ENCODE measurements around the gene RFFL.
"Not testable (repeated sequence)": the region's sequence is repeated elsewhere in the genome, so short reads cannot be mapped to it uniquely, and the experiment has no call there.

RFFL gene

GRCh38 chr17:35002876-35003551 lies 60.5 kb downstream of the RFFL start:
- no peak for DNase-seq

GRCh38 chr17:35001549-35001948 lies 62.0 kb downstream of the RFFL start:
- no peak for DNase-seq

- not testable (repeated sequence) for DNase-seq
Observed at GRCh38 chr17:35000965-35001364, 62.5 kb downstream of the RFFL start.

GRCh38 chr17:34999456-34999855 lies 64.1 kb downstream of the RFFL start:
- DNase-seq: no peak

- peak; percentile 32 to 78 (median 71) for DNase-seq
Observed at GRCh38 chr17:34998205-34998604, 65.3 kb downstream of the RFFL start.

- DNase-seq: no peak
Observed at GRCh38 chr17:34997355-34997862, 66.1 kb downstream of the RFFL start.

- DNase-seq: no peak
Observed at GRCh38 chr17:34996422-34997285, 66.9 kb downstream of the RFFL start.

- DNase-seq: no peak
Observed at GRCh38 chr17:34993031-34993430, 70.5 kb downstream of the RFFL start.

GRCh38 chr17:34991606-34992005 lies 71.9 kb downstream of the RFFL start:
- no peak for DNase-seq

- no peak for DNase-seq
Observed at GRCh38 chr17:34990921-34991365, 72.6 kb downstream of the RFFL start.

GRCh38 chr17:34989473-34989872 lies 74.0 kb downstream of the RFFL start:
- DNase-seq: no peak

GRCh38 chr17:34988644-34989043 lies 74.9 kb downstream of the RFFL start:
- no peak for DNase-seq

- no peak for DNase-seq
Observed at GRCh38 chr17:34987232-34987631, 76.3 kb downstream of the RFFL start.

GRCh38 chr17:34981538-34982241 lies 81.8 kb downstream of the RFFL start:
- DNase-seq: no peak

- peak in 5 of 6 experiments; percentile 61 to 97 (median 79) for DNase-seq
Observed at GRCh38 chr17:34980681-34981537, 82.6 kb downstream of the RFFL start.

- peak; percentile 89 to 97 (median 90) for DNase-seq
Observed at GRCh38 chr17:34980353-34980680, 83.2 kb downstream of the RFFL start, which contains the start of gene LIG3. Gene LIG3 (plus strand): TSS chr17:34980512. CDS start chr17:34983006, 2,494 bp downstream.

- no peak for DNase-seq
Observed at GRCh38 chr17:34979650-34980352, 83.7 kb downstream of the RFFL start.

GRCh38 chr17:34979153-34979552 lies 84.4 kb downstream of the RFFL start:
- DNase-seq: no peak

GRCh38 chr17:34974794-34975785 lies 88.4 kb downstream of the RFFL start:
- DNase-seq: no peak

GRCh38 chr17:34974179-34974578 lies 89.3 kb downstream of the RFFL start:
- no peak for DNase-seq

Data from stimulated activated naive CD4-positive, alpha-beta T cell (primary cell).